ENCODE measurements around the gene ADAMTS2.

ADAMTS2 gene

GRCh38 chr5:179311091-179311470 lies 34.2 kb downstream of the ADAMTS2 start:
- DNase-seq (ENCODE audit: low read depth): no peak

GRCh38 chr5:179310439-179311090 lies 34.7 kb downstream of the ADAMTS2 start:
- no peak for DNase-seq (ENCODE audit: low read depth)

GRCh38 chr5:179309751-179310320 lies 35.4 kb downstream of the ADAMTS2 start:
- no peak for DNase-seq (ENCODE audit: low read depth)

GRCh38 chr5:179309383-179309670 lies 35.9 kb downstream of the ADAMTS2 start:
- no peak for DNase-seq (ENCODE audit: low read depth)

GRCh38 chr5:179308563-179309382 lies 36.5 kb downstream of the ADAMTS2 start:
- no peak for DNase-seq (ENCODE audit: low read depth)

- no peak for DNase-seq (ENCODE audit: low read depth)
Observed at GRCh38 chr5:179307931-179308471, 37.3 kb downstream of the ADAMTS2 start.

GRCh38 chr5:179307013-179307800 lies 38.1 kb downstream of the ADAMTS2 start:
- no peak for DNase-seq (ENCODE audit: low read depth)

GRCh38 chr5:179306191-179307012 lies 38.9 kb downstream of the ADAMTS2 start:
- DNase-seq (ENCODE audit: low read depth): peak; percentile 19

GRCh38 chr5:179304871-179305270 lies 40.4 kb downstream of the ADAMTS2 start:
- DNase-seq (ENCODE audit: low read depth): no peak

GRCh38 chr5:179304466-179304865 lies 40.8 kb downstream of the ADAMTS2 start:
- peak; percentile 91 for DNase-seq (ENCODE audit: low read depth)

GRCh38 chr5:179303451-179304200 lies 41.6 kb downstream of the ADAMTS2 start:
- no peak for DNase-seq (ENCODE audit: low read depth)

- DNase-seq (ENCODE audit: low read depth): no peak
Observed at GRCh38 chr5:179302499-179303185, 42.6 kb downstream of the ADAMTS2 start.

GRCh38 chr5:179301796-179302195 lies 43.5 kb downstream of the ADAMTS2 start:
- no peak for DNase-seq (ENCODE audit: low read depth)

- DNase-seq (ENCODE audit: low read depth): no peak
Observed at GRCh38 chr5:179301376-179301775, 43.9 kb downstream of the ADAMTS2 start.

- DNase-seq (ENCODE audit: low read depth): no peak
Observed at GRCh38 chr5:179300581-179301180, 44.6 kb downstream of the ADAMTS2 start.

- no peak for DNase-seq (ENCODE audit: low read depth)
Observed at GRCh38 chr5:179298181-179298993, 46.9 kb downstream of the ADAMTS2 start.

- no peak for DNase-seq (ENCODE audit: low read depth)
Observed at GRCh38 chr5:179297486-179298180, 47.6 kb downstream of the ADAMTS2 start.

- DNase-seq (ENCODE audit: low read depth): no peak
Observed at GRCh38 chr5:179297026-179297425, 48.2 kb downstream of the ADAMTS2 start.

Measured in amniotic epithelial cell (primary cell).